NCI-H1417 (cell line): ENCODE data around the gene MPC2.
A peak's percentile ranks its signal among the peaks of the same experiment; 100 is the strongest.
"Not testable (repeated sequence)": the region's sequence is repeated elsewhere in the genome, so short reads cannot be mapped to it uniquely, and the experiment has no call there.

Source experiments
- DNase-seq, 3 experiments: peaks; one replicate each; lab custom pipeline; 2025; lab: John Stamatoyannopoulos, UW

MPC2 gene

GRCh38 chr1:167905182-167905581, 31.7 kb downstream of the MPC2 start:
- DNase-seq = peak in 2 of 3 experiments; percentile 24 to 58

GRCh38 chr1:167904652-167905130, 32.2 kb downstream of the MPC2 start:
- DNase-seq = peak in 2 of 3 experiments; percentile 24 to 93

DNA sequence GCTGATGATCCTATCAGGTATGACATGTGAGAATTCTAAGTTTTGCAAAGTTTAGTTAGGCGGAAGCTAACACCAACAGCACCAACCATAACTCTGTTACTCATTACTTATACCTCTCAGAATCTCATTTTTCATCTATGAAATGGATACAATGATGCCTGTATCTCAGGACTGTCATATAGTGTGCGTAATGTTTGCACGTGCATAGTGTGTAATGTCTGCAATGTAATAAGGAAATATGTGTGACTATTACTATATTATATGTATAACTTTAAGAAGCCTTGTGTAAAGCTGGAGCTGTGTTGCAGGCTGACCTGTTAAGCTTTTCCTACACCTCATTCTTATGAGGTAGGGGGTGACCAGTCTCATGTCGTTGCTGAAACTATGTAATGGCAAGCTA, 36.0 kb downstream of the MPC2 start:
- DNase-seq = no peak

- no peak for DNase-seq
These were observed 37.6 kb downstream of the MPC2 start for GRCh38 chr1:167899253-167899681.

- DNase-seq = no peak
These were observed 38.2 kb downstream of the MPC2 start for GRCh38 chr1:167898578-167899222.

GRCh38 chr1:167893798-167894197, 43.1 kb downstream of the MPC2 start:
- no peak for DNase-seq

GRCh38 chr1:167890400-167890799, 46.5 kb downstream of the MPC2 start:
- no peak for DNase-seq

- not testable (repeated sequence) for DNase-seq
These were observed 49.7 kb downstream of the MPC2 start for GRCh38 chr1:167887187-167887586.

DNA sequence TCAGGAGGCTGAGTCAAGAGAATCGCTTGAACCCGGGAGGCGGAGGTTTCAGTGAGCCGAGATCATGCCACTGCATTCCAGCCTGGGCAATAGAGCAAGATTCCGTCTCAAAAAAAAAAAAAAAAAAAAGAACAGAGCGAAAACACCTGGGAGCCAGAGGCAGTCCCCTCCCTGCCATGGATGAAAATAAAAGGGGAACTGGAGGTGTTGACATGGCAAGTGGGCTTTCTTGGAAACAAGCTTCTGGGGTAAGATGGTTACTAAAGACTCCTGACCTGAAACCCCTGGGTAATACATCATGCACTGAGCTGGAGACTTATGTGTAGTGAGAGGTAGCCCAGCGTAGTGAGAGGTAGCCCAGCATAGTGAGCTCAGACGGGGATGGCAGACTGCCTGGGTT, 54.5 kb downstream of the MPC2 start:
- no peak for DNase-seq

GRCh38 chr1:167881786-167882185, 55.1 kb downstream of the MPC2 start:
- DNase-seq = no peak

DNA sequence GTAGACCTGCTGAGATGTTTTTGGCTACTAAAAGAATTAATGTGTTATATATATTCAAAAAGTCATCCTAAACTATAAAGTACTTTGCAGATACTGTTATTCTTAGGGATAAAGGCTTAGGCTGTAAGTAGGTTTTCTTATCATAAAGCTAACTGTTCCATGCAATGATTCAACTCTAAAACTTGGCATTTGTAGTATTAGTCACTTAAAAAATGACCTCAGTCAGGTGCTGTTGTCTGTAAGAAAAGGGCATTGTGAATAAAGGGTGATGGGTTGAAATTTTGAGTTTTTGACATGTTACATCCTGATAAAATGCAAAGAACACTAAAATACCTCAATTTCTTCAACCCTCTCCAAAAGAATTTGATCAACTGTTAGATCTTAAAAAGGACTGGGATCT, 55.8 kb downstream of the MPC2 start:
- DNase-seq = no peak

DNA sequence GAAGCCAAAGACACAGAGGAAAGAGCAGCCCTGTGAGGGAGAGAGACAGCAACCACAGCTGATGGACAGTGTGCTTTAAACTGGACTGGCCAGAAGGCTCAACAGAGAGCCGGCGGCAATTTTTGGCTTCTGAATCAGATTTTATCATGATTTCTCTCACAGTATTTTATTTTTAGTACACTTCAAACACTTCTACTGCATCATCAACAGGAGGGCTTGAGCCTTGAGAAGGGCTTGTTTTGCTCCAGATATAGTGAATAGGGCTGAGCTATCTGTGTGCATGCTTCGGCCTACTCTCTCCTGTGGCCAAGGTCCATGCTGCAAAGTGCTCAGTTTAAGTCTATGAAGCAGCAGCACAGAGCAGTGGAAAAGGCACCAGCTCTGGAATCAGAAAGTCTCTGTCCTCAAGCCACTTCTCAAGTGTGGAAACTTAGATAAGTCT, 56.3 kb downstream of the MPC2 start:
- no peak for DNase-seq

- DNase-seq = no peak
These were observed 57.4 kb downstream of the MPC2 start for GRCh38 chr1:167879508-167879907.

- no peak for DNase-seq
These were observed 58.3 kb downstream of the MPC2 start for GRCh38 chr1:167878372-167879160.

- DNase-seq = no peak
These were observed 60.2 kb downstream of the MPC2 start for GRCh38 chr1:167876597-167877175.

DNA sequence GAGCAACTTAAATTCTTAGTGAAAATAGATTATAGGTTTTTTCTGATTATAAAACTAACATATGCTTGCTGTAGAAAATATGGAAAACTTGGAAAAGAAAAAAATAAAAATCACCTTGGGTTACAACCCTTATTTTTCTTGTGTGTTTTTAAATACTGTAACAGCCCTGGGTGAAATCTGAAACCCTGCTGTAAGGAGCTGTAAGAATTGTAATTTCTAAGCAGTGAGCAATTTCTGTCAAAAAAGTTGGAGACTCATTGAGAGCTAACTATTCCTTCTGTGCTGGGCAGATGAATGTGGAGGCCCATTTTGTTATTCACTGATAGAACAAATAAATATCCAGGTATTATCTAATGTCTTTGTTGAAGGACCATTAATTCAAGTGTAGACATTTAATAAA, 65.5 kb downstream of the MPC2 start:
- no peak for DNase-seq

- DNase-seq = not testable (repeated sequence)
These were observed 67.5 kb downstream of the MPC2 start for GRCh38 chr1:167869157-167870001.

GRCh38 chr1:167866739-167867414, 70.0 kb downstream of the MPC2 start:
- not testable (repeated sequence) for DNase-seq
